GM21737 (cell line): ENCODE results near the gene SUMO4.
"Not testable (repeated sequence)": the region's sequence is repeated elsewhere in the genome, so short reads cannot be mapped to it uniquely, and the experiment has no call there.

Source experiments
- ATAC-seq: cut with Tn5 transposase; IDR thresholded peaks from one replicate; pipeline ENCODE4 v1.9.1; 2021; ENCODE audit warnings: mild to moderate bottlenecking, moderate library complexity; ENCODE audit not compliant: unreplicated experiment

The SUMO4 gene

GRCh38 chr6:149429427-149430360 lies 29.6 kb downstream of the SUMO4 start:
- no peak for ATAC-seq

- peak; percentile 69 for ATAC-seq
Observed at GRCh38 chr6:149431905-149432775, 32.1 kb downstream of the SUMO4 start.

- ATAC-seq, result no peak
Observed at GRCh38 chr6:149433405-149433804, 33.3 kb downstream of the SUMO4 start.

GRCh38 chr6:149433881-149434280 lies 33.8 kb downstream of the SUMO4 start:
- no peak for ATAC-seq

- ATAC-seq, result no peak
Observed at GRCh38 chr6:149435919-149436586, 36.0 kb downstream of the SUMO4 start.

- ATAC-seq, result no peak
Observed at GRCh38 chr6:149436647-149437046, 36.6 kb downstream of the SUMO4 start.

- no peak for ATAC-seq
Observed at GRCh38 chr6:149437212-149437611, 37.1 kb downstream of the SUMO4 start.

GRCh38 chr6:149438855-149439254 lies 38.8 kb downstream of the SUMO4 start:
- ATAC-seq, result no peak

GRCh38 chr6:149439626-149440025 lies 39.6 kb downstream of the SUMO4 start:
- no peak for ATAC-seq

- no peak for ATAC-seq
Observed at GRCh38 chr6:149440735-149441671, 40.9 kb downstream of the SUMO4 start.

GRCh38 chr6:149441740-149442139 lies 41.7 kb downstream of the SUMO4 start:
- ATAC-seq, result no peak

- ATAC-seq, result no peak
Observed at GRCh38 chr6:149443411-149444181, 43.5 kb downstream of the SUMO4 start.

GRCh38 chr6:149444360-149445094 lies 44.5 kb downstream of the SUMO4 start:
- ATAC-seq, result not testable (repeated sequence)

- ATAC-seq, result no peak
Observed at GRCh38 chr6:149445095-149445466, 45.0 kb downstream of the SUMO4 start.

GRCh38 chr6:149445573-149445972 lies 45.5 kb downstream of the SUMO4 start:
- no peak for ATAC-seq

- ATAC-seq, result no peak
Observed at GRCh38 chr6:149446791-149447376, 46.8 kb downstream of the SUMO4 start.

- ATAC-seq, result no peak
Observed at GRCh38 chr6:149448821-149449453, 48.9 kb downstream of the SUMO4 start.
